Mucosa of stomach (tissue), 1 donor: ENCODE results near the gene EPB41L2.
A peak's percentile ranks its signal among the peaks of the same experiment; 100 is the strongest.

ENCODE experiments used
- H3K27me3 ChIP-seq: one replicate; pipeline ENCODE4 v1.7.0; 2013; ENCODE audit warnings: mild to moderate bottlenecking, low read length; ENCODE audit not compliant: control insufficient read depth, insufficient read depth
- H3K36me3 ChIP-seq: one replicate; pipeline ENCODE4 v1.7.0; 2013; ENCODE audit warnings: low read length; ENCODE audit not compliant: control insufficient read depth, insufficient read depth
- H3K4me1 ChIP-seq: one replicate; pipeline ENCODE4 v1.7.0; 2013; ENCODE audit warnings: mild to moderate bottlenecking, low read length; ENCODE audit not compliant: control insufficient read depth, insufficient read depth
- H3K4me3 ChIP-seq: one replicate; pipeline ENCODE4 v1.7.0; 2013; ENCODE audit warnings: low read length
- H3K9ac ChIP-seq: one replicate; pipeline ENCODE4 v1.7.0; 2013; ENCODE audit warnings: mild to moderate bottlenecking, low read length, moderate library complexity
- H3K9me3 ChIP-seq: one replicate; pipeline ENCODE4 v1.7.0; 2013; ENCODE audit warnings: mild to moderate bottlenecking, low read length, moderate library complexity; ENCODE audit not compliant: control insufficient read depth
- donor health status: Pancreatic carcinoma.

The EPB41L2 gene

GRCh38 chr6:130978180-130978579 lies 84.9 kb downstream of the EPB41L2 start:
- no peaks in the 10 kb centered on the region for H3K4me1 ChIP-seq
- H3K27me3 ChIP-seq = no peaks in the 10 kb centered on the region
- H3K36me3 ChIP-seq = no peaks in the 10 kb centered on the region
- H3K9me3 ChIP-seq = no peaks in the 10 kb centered on the region
- no peak overlapping the region for H3K4me3 ChIP-seq
- no peak overlapping the region for H3K9ac ChIP-seq

GRCh38 chr6:130975325-130975724 lies 87.7 kb downstream of the EPB41L2 start:
- no peaks in the 10 kb centered on the region for H3K27me3 ChIP-seq
- H3K4me3 ChIP-seq = no peak overlapping the region
- H3K36me3 ChIP-seq = no peaks in the 10 kb centered on the region
- H3K9ac ChIP-seq = no peak overlapping the region
- H3K4me1 ChIP-seq = no peaks in the 10 kb centered on the region
- no peaks in the 10 kb centered on the region for H3K9me3 ChIP-seq

GRCh38 chr6:130973521-130974277 lies 89.3 kb downstream of the EPB41L2 start:
- Histone ChIP-seq H3K36me3 (no peaks in the 10 kb centered on the region), H3K27me3 (no peaks in the 10 kb centered on the region), H3K4me1 (no peaks in the 10 kb centered on the region), H3K9me3 (no peaks in the 10 kb centered on the region), H3K4me3 (no peak overlapping the region), H3K9ac (no peak overlapping the region)

- no peaks in the 10 kb centered on the region for H3K27me3 ChIP-seq
- H3K4me1 ChIP-seq = no peaks in the 10 kb centered on the region
- H3K9ac ChIP-seq = no peak overlapping the region
- H3K9me3 ChIP-seq = no peaks in the 10 kb centered on the region
- no peaks in the 10 kb centered on the region for H3K36me3 ChIP-seq
- no peak overlapping the region for H3K4me3 ChIP-seq
Measured at GRCh38 chr6:130971504-130971903, 91.5 kb downstream of the EPB41L2 start.

GRCh38 chr6:130970839-130971410 lies 92.1 kb downstream of the EPB41L2 start:
- H3K9ac ChIP-seq = no peak overlapping the region
- no peaks in the 10 kb centered on the region for H3K4me1 ChIP-seq
- no peaks in the 10 kb centered on the region for H3K27me3 ChIP-seq
- H3K4me3 ChIP-seq = no peak overlapping the region
- no peaks in the 10 kb centered on the region for H3K9me3 ChIP-seq
- H3K36me3 ChIP-seq = no peaks in the 10 kb centered on the region

GRCh38 chr6:130969791-130970491 lies 93.1 kb downstream of the EPB41L2 start:
- Histone ChIP-seq H3K4me3 (no peak overlapping the region), H3K36me3 (no peaks in the 10 kb centered on the region), H3K4me1 (no peaks in the 10 kb centered on the region), H3K9ac (peak overlapping the region; percentile 19), H3K27me3 (no peaks in the 10 kb centered on the region), H3K9me3 (no peaks in the 10 kb centered on the region)

- no peaks in the 10 kb centered on the region for H3K27me3 ChIP-seq
- H3K36me3 ChIP-seq = no peaks in the 10 kb centered on the region
- H3K9me3 ChIP-seq = no peaks in the 10 kb centered on the region
- no peak overlapping the region for H3K4me3 ChIP-seq
- no peaks in the 10 kb centered on the region for H3K4me1 ChIP-seq
- no peak overlapping the region for H3K9ac ChIP-seq
Measured at GRCh38 chr6:130969166-130969565, 93.9 kb downstream of the EPB41L2 start.

- Histone ChIP-seq H3K9ac (no peak overlapping the region), H3K4me3 (no peak overlapping the region), H3K36me3 (no peaks in the 10 kb centered on the region), H3K27me3 (no peaks in the 10 kb centered on the region), H3K9me3 (no peaks in the 10 kb centered on the region), H3K4me1 (no peaks in the 10 kb centered on the region)
Measured at GRCh38 chr6:130968476-130968875, 94.6 kb downstream of the EPB41L2 start.

- no peak overlapping the region for H3K4me3 ChIP-seq
- H3K9me3 ChIP-seq = no peaks in the 10 kb centered on the region
- H3K36me3 ChIP-seq = no peaks in the 10 kb centered on the region
- no peaks in the 10 kb centered on the region for H3K27me3 ChIP-seq
- H3K4me1 ChIP-seq = no peaks in the 10 kb centered on the region
- no peak overlapping the region for H3K9ac ChIP-seq
Measured at GRCh38 chr6:130967502-130968445, 95.3 kb downstream of the EPB41L2 start.

- Histone ChIP-seq H3K9ac (no peak overlapping the region), H3K36me3 (no peaks in the 10 kb centered on the region), H3K27me3 (no peaks in the 10 kb centered on the region), H3K4me3 (no peak overlapping the region), H3K9me3 (no peaks in the 10 kb centered on the region), H3K4me1 (no peaks in the 10 kb centered on the region)
Measured at GRCh38 chr6:130966344-130966980, 96.6 kb downstream of the EPB41L2 start.

GRCh38 chr6:130965656-130966055 lies 97.4 kb downstream of the EPB41L2 start:
- H3K4me1 ChIP-seq = no peaks in the 10 kb centered on the region
- no peaks in the 10 kb centered on the region for H3K27me3 ChIP-seq
- H3K9ac ChIP-seq = no peak overlapping the region
- H3K36me3 ChIP-seq = no peaks in the 10 kb centered on the region
- H3K4me3 ChIP-seq = no peak overlapping the region
- H3K9me3 ChIP-seq = no peaks in the 10 kb centered on the region
